ENCODE measurements around the gene RASL10B.

- no peak for TF ChIP-seq POU2F2 (IDR thresholded peaks at IDR 0.05; ENCODE audit: low read depth, low read length)
- TF ChIP-seq SPI1 (IDR thresholded peaks at IDR 0.05; ENCODE audit: low read depth, low read length), result no peak
- TF ChIP-seq POLR2A (IDR thresholded peaks at IDR 0.05; ENCODE audit: low read depth, low read length), result no peak
- TF ChIP-seq TAF1 (IDR thresholded peaks at IDR 0.05; ENCODE audit: low read depth, low read length), result no peak
Measured at GRCh38 chr17:35698800-35699199, 32.6 kb upstream of the RASL10B start.
